Measurements from ENCODE around the gene RFC2. TPM values are rescaled to one million over a fixed set of nuclear protein-coding genes. Genes with fewer than 3 reads are reported as not detected.

The RFC2 gene
- total RNA-seq (10 to 100 TPM; 15.7 to 17.7 TPM), polyA plus RNA-seq (10 to 100 TPM; 20.7 to 32.3 TPM)

DNA sequence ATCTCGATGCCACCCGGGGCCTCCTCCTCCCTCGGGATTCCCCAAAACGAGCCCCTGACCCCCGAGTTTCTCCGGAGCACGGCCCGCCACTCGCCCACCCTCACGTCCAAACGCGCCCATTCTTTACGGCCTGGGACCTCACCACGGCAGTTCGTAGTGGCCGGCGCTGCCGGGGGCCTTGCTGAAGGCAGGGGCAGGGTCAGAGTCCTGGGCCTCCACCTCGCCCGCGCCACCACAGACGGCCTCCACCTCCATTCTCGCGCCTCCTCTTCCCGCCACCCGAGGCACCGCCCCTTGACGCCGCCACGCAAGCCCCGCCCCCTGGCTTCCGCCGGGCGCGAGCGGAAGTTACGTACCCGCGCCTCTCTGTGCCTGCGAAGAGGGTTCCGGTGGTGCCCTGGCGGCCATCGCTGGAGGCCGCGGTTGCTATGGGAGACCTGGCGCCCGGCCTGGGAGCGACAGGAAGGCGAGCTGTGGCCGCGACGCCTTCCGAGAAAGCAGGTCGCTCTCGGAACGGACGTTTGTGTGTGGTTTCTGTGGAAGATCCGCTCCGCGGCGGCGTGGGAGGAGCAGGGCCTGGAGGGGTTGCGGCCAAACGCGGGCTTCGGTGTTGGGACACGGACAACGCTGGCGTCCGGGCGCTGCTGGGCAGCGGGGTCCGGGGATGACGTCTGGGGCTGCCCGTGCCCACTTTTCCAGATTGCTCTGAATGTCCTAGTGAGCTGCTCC is at the start of gene RFC2:
TSS of gene RFC2 (minus strand) at position 271 of the 729 bp plus-strand sequence. CDS start at position 255, 16 bp downstream.
- H3K27ac Mint-ChIP-seq: peak within 1 kb of the TSS; percentile 94 to 97 (median 96)
- no peaks in the 10 kb centered on the region for H3K9me3 Mint-ChIP-seq
- Histone ChIP-seq H3K36me3 (ENCODE audit: insufficient read depth, low read length) (peaks cover 9% of the 10 kb centered on the region), H3K4me3 (ENCODE audit: low read length in 2 of 2) (peak within 1 kb of the TSS; percentile 81 to 100), H3K4me1 (ENCODE audit: insufficient read depth, low read length) (peaks cover 22% of the 10 kb centered on the region), H3K9me3 (ENCODE audit: control insufficient read depth in 1 of 2, low read length in 2 of 2) (no peaks in the 10 kb centered on the region), H3K27me3 (ENCODE audit: insufficient read depth, low read length) (no peaks in the 10 kb centered on the region), H3K27ac (ENCODE audit: low read depth, low read length) (peak within 1 kb of the TSS; percentile 92)
- H3K4me1 Mint-ChIP-seq: peaks cover 16 to 37% (median 23%) of the 10 kb centered on the region in 4 donors
- H3K36me3 Mint-ChIP-seq: peaks cover 10 to 24% of the 10 kb centered on the region in 2 donors
- ChIA-PET POLR2A (ENCODE audit: partially characterized antibody) (interaction anchor here (0.6 to 2.0 kb wide), 3 partner anchors 80 to 412 kb away, joined by 3 to 13 read pairs (median 4); partner anchors contain the start of genes EIF4H and LIMK1), CTCF (ENCODE audit: partially characterized antibody) (interaction anchor here (3.9 kb wide), 1 partner anchor 48 kb away, joined by 15 read pairs; no protein-coding TSS in a partner anchor)
- H3K27me3 Mint-ChIP-seq: no peaks in the 10 kb centered on the region
- peak within 1 kb of the TSS; percentile 91 to 97 (median 94) for H3K4me3 Mint-ChIP-seq
- intact Hi-C loops (cut with micrococcal nuclease): loop anchor here (1.0 to 2.0 kb wide), 5 partner anchors 15 to 403 kb away; partner anchors contain the start of genes EIF4H and GTF2I
- DNase-seq: peak; percentile 93 to 99 (median 96)

DNA sequence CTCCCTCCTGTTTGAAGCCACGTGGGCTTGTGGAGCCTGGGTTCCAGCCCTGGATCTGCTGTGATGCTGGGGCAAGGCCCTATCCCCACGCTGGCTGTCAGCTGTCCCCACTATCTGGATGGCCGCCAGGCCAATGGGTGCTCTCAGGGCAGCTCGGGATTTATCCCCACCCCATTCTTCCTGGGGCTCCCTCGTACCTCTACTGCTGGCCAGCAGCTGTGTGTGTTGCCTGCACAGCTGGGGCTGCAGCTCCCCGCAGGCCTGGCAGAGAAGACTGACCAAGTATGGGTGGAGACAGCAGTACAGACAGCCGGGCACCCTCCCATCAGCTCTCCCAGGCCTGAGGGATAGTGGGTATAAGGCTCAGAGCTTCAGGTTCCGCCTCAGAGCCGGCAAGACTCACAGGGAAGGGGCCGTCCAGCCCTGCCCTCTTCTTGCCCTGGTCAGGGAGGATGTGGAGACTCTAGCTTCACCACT is 48.6 kb upstream of the RFC2 start:
- Histone ChIP-seq H3K27me3 (ENCODE audit: insufficient read depth, low read length) (no peaks in the 10 kb centered on the region), H3K27ac (ENCODE audit: low read depth, low read length) (no peak overlapping the region), H3K4me1 (ENCODE audit: insufficient read depth, low read length) (peaks cover 14% of the 10 kb centered on the region), H3K4me3 (ENCODE audit: low read length in 2 of 2) (no peak overlapping the region), H3K36me3 (ENCODE audit: insufficient read depth, low read length) (no peaks in the 10 kb centered on the region), H3K9me3 (ENCODE audit: control insufficient read depth in 1 of 2, low read length in 2 of 2) (no peaks in the 10 kb centered on the region)
- DNase-seq: no peak
- Mint-ChIP-seq H3K9me3 (no peaks in the 10 kb centered on the region), H3K4me3 (no peak overlapping the region), H3K36me3 (peaks cover 0 to under 1% of the 10 kb centered on the region in 2 donors), H3K27ac (no peak overlapping the region), H3K4me1 (peaks cover 3 to 9% (median 7%) of the 10 kb centered on the region in 4 donors), H3K27me3 (peaks cover 7 to 8% of the 10 kb centered on the region in 2 donors)
- ChIA-PET CTCF (ENCODE audit: partially characterized antibody) (no interaction called here), POLR2A (ENCODE audit: partially characterized antibody) (no interaction called here)
- intact Hi-C loops (cut with micrococcal nuclease): no loop called here

DNA sequence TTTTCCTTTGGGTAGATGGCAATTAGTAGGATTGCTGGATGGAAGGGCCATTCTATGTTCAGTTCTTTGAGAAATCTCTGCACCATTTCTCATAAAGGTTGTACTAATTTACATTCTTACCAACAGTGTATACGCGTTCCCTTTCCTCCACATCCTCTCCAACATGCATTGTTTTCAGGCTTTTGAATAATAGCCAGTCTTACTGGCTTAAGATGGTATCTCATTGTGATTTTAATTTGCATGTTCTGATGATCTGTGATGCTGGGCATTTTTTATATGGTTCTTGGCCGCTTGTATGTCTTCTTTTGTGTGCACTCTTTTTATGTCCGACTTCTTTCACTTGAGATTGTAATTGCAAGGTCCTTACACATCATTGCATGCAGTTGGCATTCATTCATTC is 46.7 kb upstream of the RFC2 start:
- H3K9me3 Mint-ChIP-seq: no peaks in the 10 kb centered on the region
- ChIA-PET POLR2A (ENCODE audit: partially characterized antibody) (no interaction called here), CTCF (ENCODE audit: partially characterized antibody) (no interaction called here)
- H3K27ac Mint-ChIP-seq: no peak overlapping the region
- intact Hi-C loops (cut with micrococcal nuclease): no loop called here
- H3K4me1 Mint-ChIP-seq: no peaks in the 10 kb centered on the region
- H3K27me3 Mint-ChIP-seq: peaks cover 0 to 2% of the 10 kb centered on the region in 2 donors
- Histone ChIP-seq H3K27me3 (ENCODE audit: insufficient read depth, low read length) (no peaks in the 10 kb centered on the region), H3K4me1 (ENCODE audit: insufficient read depth, low read length) (peaks cover under 1% of the 10 kb centered on the region), H3K27ac (ENCODE audit: low read depth, low read length) (no peak overlapping the region), H3K4me3 (ENCODE audit: low read length in 2 of 2) (no peak overlapping the region), H3K9me3 (ENCODE audit: control insufficient read depth in 1 of 2, low read length in 2 of 2) (no peaks in the 10 kb centered on the region), H3K36me3 (ENCODE audit: insufficient read depth, low read length) (no peaks in the 10 kb centered on the region)
- no peaks in the 10 kb centered on the region for H3K36me3 Mint-ChIP-seq
- DNase-seq: no peak
- no peak overlapping the region for H3K4me3 Mint-ChIP-seq

- no peak overlapping the region for H3K4me3 ChIP-seq (ENCODE audit: low read length in 2 of 2)
- H3K9me3 ChIP-seq (ENCODE audit: control insufficient read depth in 1 of 2, low read length in 2 of 2): no peaks in the 10 kb centered on the region
- no peak overlapping the region for H3K27ac Mint-ChIP-seq
- no peak for DNase-seq
- intact Hi-C loops (cut with micrococcal nuclease): no loop called here
- H3K36me3 ChIP-seq (ENCODE audit: insufficient read depth, low read length): no peaks in the 10 kb centered on the region
- POLR2A ChIA-PET (ENCODE audit: partially characterized antibody): no interaction called here
- no peaks in the 10 kb centered on the region for H3K36me3 Mint-ChIP-seq
- no peaks in the 10 kb centered on the region for H3K9me3 Mint-ChIP-seq
- no peaks in the 10 kb centered on the region for H3K4me1 ChIP-seq (ENCODE audit: insufficient read depth, low read length)
- no peaks in the 10 kb centered on the region for H3K4me1 Mint-ChIP-seq
- H3K27me3 ChIP-seq (ENCODE audit: insufficient read depth, low read length): no peaks in the 10 kb centered on the region
- no peak overlapping the region for H3K27ac ChIP-seq (ENCODE audit: low read depth, low read length)
- peaks cover 0 to 1% of the 10 kb centered on the region in 2 donors for H3K27me3 Mint-ChIP-seq
- CTCF ChIA-PET (ENCODE audit: partially characterized antibody): no interaction called here
- H3K4me3 Mint-ChIP-seq: no peak overlapping the region
Measured at GRCh38 chr7:74299401-74299800, 45.2 kb upstream of the RFC2 start.

DNA sequence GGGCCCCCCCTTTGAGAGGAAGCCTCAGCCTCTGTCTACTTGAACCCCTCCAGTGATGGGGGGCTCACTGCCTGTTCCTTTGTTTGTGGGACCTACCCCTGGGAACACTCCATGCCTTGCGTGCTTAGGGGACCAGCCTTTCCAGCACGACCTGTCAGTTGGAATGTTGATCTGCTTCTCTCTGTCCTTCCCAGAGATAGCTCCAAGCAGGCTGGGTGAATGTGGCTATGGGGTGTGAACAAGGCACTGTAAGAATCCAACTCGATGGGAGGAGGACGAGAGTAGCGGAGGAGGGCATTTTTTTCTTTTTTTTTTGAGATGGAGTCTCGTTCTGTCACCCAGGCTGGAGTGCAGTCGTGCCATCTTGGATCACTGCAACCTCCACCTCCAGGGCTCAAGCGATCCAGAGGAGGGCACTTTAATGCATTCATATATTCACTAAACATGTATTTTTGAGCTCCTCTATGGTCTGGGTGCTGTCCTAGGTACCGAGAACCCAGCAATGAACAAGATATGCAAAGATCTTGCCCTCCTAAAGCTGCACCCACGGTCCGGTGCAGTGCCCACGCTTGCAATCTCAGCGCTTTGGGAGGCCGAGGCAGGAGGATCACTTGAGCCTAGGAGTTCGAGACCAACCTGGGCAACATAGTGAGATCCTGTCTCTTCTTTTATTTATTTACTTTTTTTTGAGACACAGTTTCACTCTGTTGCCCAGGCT is 43.5 kb upstream of the RFC2 start:
- H3K27me3 Mint-ChIP-seq: peaks cover 0 to 5% of the 10 kb centered on the region in 2 donors
- no peak overlapping the region for H3K4me3 ChIP-seq (ENCODE audit: low read length in 2 of 2)
- H3K9me3 Mint-ChIP-seq: no peaks in the 10 kb centered on the region
- no peak overlapping the region for H3K4me3 Mint-ChIP-seq
- H3K9me3 ChIP-seq (ENCODE audit: control insufficient read depth in 1 of 2, low read length in 2 of 2): no peaks in the 10 kb centered on the region
- H3K27ac Mint-ChIP-seq: no peak overlapping the region
- no peaks in the 10 kb centered on the region for H3K4me1 ChIP-seq (ENCODE audit: insufficient read depth, low read length)
- intact Hi-C loops (cut with micrococcal nuclease): no loop called here
- ChIA-PET POLR2A (ENCODE audit: partially characterized antibody) (no interaction called here), CTCF (ENCODE audit: partially characterized antibody) (no interaction called here)
- no peaks in the 10 kb centered on the region for H3K36me3 ChIP-seq (ENCODE audit: insufficient read depth, low read length)
- DNase-seq: no peak
- H3K36me3 Mint-ChIP-seq: no peaks in the 10 kb centered on the region
- H3K27me3 ChIP-seq (ENCODE audit: insufficient read depth, low read length): no peaks in the 10 kb centered on the region
- no peak overlapping the region for H3K27ac ChIP-seq (ENCODE audit: low read depth, low read length)
- peaks cover 0 to 8% (median 1%) of the 10 kb centered on the region in 4 donors for H3K4me1 Mint-ChIP-seq

GRCh38 chr7:74294191-74294998 is 40.2 kb upstream of the RFC2 start:
- peaks cover 5 to 21% (median 7%) of the 10 kb centered on the region in 4 donors for H3K4me1 Mint-ChIP-seq
- H3K9me3 ChIP-seq (ENCODE audit: control insufficient read depth in 1 of 2, low read length in 2 of 2): no peaks in the 10 kb centered on the region
- H3K27ac ChIP-seq (ENCODE audit: low read depth, low read length): no peak overlapping the region
- intact Hi-C loops (cut with micrococcal nuclease): no loop called here
- H3K27ac Mint-ChIP-seq: no peak overlapping the region
- H3K4me3 ChIP-seq (ENCODE audit: low read length in 2 of 2): no peak overlapping the region
- H3K27me3 Mint-ChIP-seq: peaks cover 0 to 5% of the 10 kb centered on the region in 2 donors
- H3K9me3 Mint-ChIP-seq: no peaks in the 10 kb centered on the region
- DNase-seq: no peak
- CTCF ChIA-PET (ENCODE audit: partially characterized antibody): no interaction called here
- H3K4me3 Mint-ChIP-seq: no peak overlapping the region
- POLR2A ChIA-PET (ENCODE audit: partially characterized antibody): no interaction called here
- H3K36me3 ChIP-seq (ENCODE audit: insufficient read depth, low read length): no peaks in the 10 kb centered on the region
- H3K27me3 ChIP-seq (ENCODE audit: insufficient read depth, low read length): no peaks in the 10 kb centered on the region
- H3K4me1 ChIP-seq (ENCODE audit: insufficient read depth, low read length): peaks cover 11% of the 10 kb centered on the region
- H3K36me3 Mint-ChIP-seq: no peaks in the 10 kb centered on the region

GRCh38 chr7:74293577-74293908 is 39.3 kb upstream of the RFC2 start:
- Histone ChIP-seq H3K4me3 (ENCODE audit: low read length in 2 of 2) (no peak overlapping the region), H3K27ac (ENCODE audit: low read depth, low read length) (no peak overlapping the region), H3K36me3 (ENCODE audit: insufficient read depth, low read length) (no peaks in the 10 kb centered on the region), H3K4me1 (ENCODE audit: insufficient read depth, low read length) (peaks cover 16% of the 10 kb centered on the region), H3K27me3 (ENCODE audit: insufficient read depth, low read length) (no peaks in the 10 kb centered on the region), H3K9me3 (ENCODE audit: control insufficient read depth in 1 of 2, low read length in 2 of 2) (no peaks in the 10 kb centered on the region)
- no peak for DNase-seq
- Mint-ChIP-seq H3K9me3 (no peaks in the 10 kb centered on the region), H3K36me3 (no peaks in the 10 kb centered on the region), H3K27me3 (peaks cover 1 to 5% of the 10 kb centered on the region in 2 donors), H3K4me3 (no peak overlapping the region), H3K27ac (no peak overlapping the region), H3K4me1 (peaks cover 8 to 27% (median 11%) of the 10 kb centered on the region in 4 donors)
- ChIA-PET CTCF (ENCODE audit: partially characterized antibody) (no interaction called here), POLR2A (ENCODE audit: partially characterized antibody) (no interaction called here)
- intact Hi-C loops (cut with micrococcal nuclease): no loop called here

All from CD4-positive, alpha-beta memory T cell (primary cell).